GM12892 (cell line): ENCODE data around the gene REPIN1.

ENCODE experiments used
- POLR2A ChIP-seq: IDR thresholded peaks from 2 replicates; pipeline ENCODE4 v1.6.1; 2011; ENCODE audit warnings: low read depth, low read length, control low read depth
- TAF1 ChIP-seq: IDR thresholded peaks from 2 replicates; pipeline ENCODE4 v1.6.1; 2011; ENCODE audit warnings: low read depth, mild to moderate bottlenecking, control low read depth, low read length, borderline replicate concordance

DNA sequence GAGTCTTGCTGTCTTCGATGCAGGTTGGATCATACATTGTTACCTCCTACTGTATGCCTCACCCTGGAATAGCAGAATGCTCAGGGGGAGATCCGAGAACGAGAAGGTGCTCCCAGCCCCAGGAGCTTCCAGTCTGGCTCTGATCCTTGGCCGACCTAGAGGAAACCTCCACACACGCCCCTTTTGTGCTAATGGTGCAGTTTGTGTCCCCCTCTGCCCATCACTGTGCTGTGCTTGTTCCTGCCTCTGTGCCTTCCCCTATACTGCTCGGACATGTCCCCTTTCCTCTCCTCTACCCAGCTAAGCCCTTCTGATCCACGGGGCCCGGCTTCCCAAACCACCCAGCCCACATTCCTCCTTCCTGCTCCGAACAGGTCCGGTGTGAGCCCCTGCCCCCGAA is 43.0 kb downstream of the REPIN1 start:
- TF ChIP-seq POLR2A (no peak), TAF1 (no peak)
